Keratinocyte (primary cell): Measurements from ENCODE around the gene HSPBP1. TPM values are rescaled to one million over a fixed set of nuclear protein-coding genes. Genes with fewer than 3 reads are reported as not detected.

Experiments
- DNase-seq: peaks from one replicate; pipeline ENCODE4 v3.0.0-alpha.2; 2011; ENCODE audit warnings: low read depth, missing footprints, low spot score
- FAIRE-seq: peaks from 2 replicates; lab custom pipeline; 2011; peaks lifted over from hg19 to GRCh38; lab: Jason Lieb, UNC
- H2AFZ ChIP-seq: 2 replicates; pipeline ENCODE4 v1.6.0; 2012; ENCODE audit warnings: low read length, control low read depth, inconsistent platforms; ENCODE audit not compliant: control insufficient read depth
- H3K27ac ChIP-seq: 2 replicates; pipeline ENCODE4 v1.5.1; 2011; ENCODE audit warnings: low read length; ENCODE audit not compliant: control insufficient read depth, insufficient read depth
- H3K27me3 ChIP-seq: 3 replicates; pipeline ENCODE4 v1.6.0; 2011; ENCODE audit warnings: low read length; ENCODE audit not compliant: control insufficient read depth, insufficient read depth; ENCODE audit errors: extremely low read depth
- H3K36me3 ChIP-seq, 2 experiments: 2 replicates in 1 of 2; 3 replicates in 1 of 2; pipeline ENCODE4 v1.5.1; 2011; ENCODE audit warnings: low read length in 2 of 2, mild to moderate bottlenecking in 1 of 2; ENCODE audit not compliant: control insufficient read depth in 2 of 2, insufficient read depth in 2 of 2; ENCODE audit errors: extremely low read depth in 1 of 2
- H3K4me1 ChIP-seq: 3 replicates; pipeline ENCODE4 v1.5.1; 2011; ENCODE audit warnings: low read length; ENCODE audit not compliant: control insufficient read depth, insufficient read depth; ENCODE audit errors: extremely low read depth
- H3K4me2 ChIP-seq: 3 replicates; pipeline ENCODE4 v1.6.0; 2011; ENCODE audit warnings: low read depth, low read length; ENCODE audit not compliant: control insufficient read depth, insufficient read depth; ENCODE audit errors: extremely low read depth
- H3K4me3 ChIP-seq, 3 experiments: fragments of 200-600 bp in 1 of 3; sonication (generic) in 1 of 3; 2 replicates in 2 of 3; 3 replicates in 1 of 3; pipeline ENCODE4 v1.5.1; 2011 to 2016; ENCODE audit warnings: low read length in 3 of 3, mild to moderate bottlenecking in 3 of 3, control low read depth in 2 of 3, inconsistent platforms in 1 of 3, low read depth in 1 of 3, mixed read lengths in 1 of 3, mixed run types in 1 of 3, moderate library complexity in 1 of 3; ENCODE audit not compliant: control insufficient read depth in 2 of 3, insufficient read depth in 2 of 3; ENCODE audit errors: extremely low read depth in 1 of 3
- H3K79me2 ChIP-seq: 2 replicates; pipeline ENCODE4 v1.6.0; 2012; ENCODE audit warnings: low read length; ENCODE audit not compliant: control insufficient read depth, insufficient read depth
- H3K9ac ChIP-seq: 3 replicates; pipeline ENCODE4 v1.6.0; 2011; ENCODE audit warnings: low read length; ENCODE audit not compliant: control insufficient read depth, insufficient read depth; ENCODE audit errors: extremely low read depth
- H3K9me1 ChIP-seq: 3 replicates; pipeline ENCODE4 v1.6.0; 2011; ENCODE audit warnings: low read length; ENCODE audit not compliant: control insufficient read depth, insufficient read depth; ENCODE audit errors: extremely low read depth
- H3K9me3 ChIP-seq: 2 replicates; pipeline ENCODE4 v1.5.1; 2012; ENCODE audit warnings: low read depth, low read length; ENCODE audit not compliant: control insufficient read depth
- H4K20me1 ChIP-seq: 3 replicates; pipeline ENCODE4 v1.6.0; 2011; ENCODE audit warnings: low read length; ENCODE audit not compliant: control insufficient read depth, insufficient read depth; ENCODE audit errors: extremely low read depth
- EZH2 ChIP-seq: IDR thresholded peaks from one replicate; pipeline ENCODE4 v1.6.1; 2012; ENCODE audit warnings: inconsistent platforms, mild to moderate bottlenecking, low read length, moderate library complexity
- dilution Hi-C: fragments of 300-500 bp; cut with MboI; formaldehyde crosslinking; loops from one replicate; pipeline ENCODE4 v1.7.0; 2020; ENCODE audit warnings: low sequenced_read_pairs; ENCODE audit not compliant: extremely low pct_ligation_motif_present
- polyA plus RNA-seq, 5 experiments: library from polyadenylated mRNA; depleted of rRNA in 3 of 5; stranded (reverse) in 3 of 5; stranded (forward) in 1 of 5; unstranded in 1 of 5; fragments of >200 nt; gene quantifications; 1 replicate in 1 of 5; 2 replicates in 3 of 5; 3 replicates in 1 of 5; pipeline versions ENCODE4 v1.2.1 to v1.2.3, GENCODE V29; 2011 to 2012; ENCODE audit warnings: missing spikeins in 2 of 5, low read depth in 1 of 5, low replicate concordance in 1 of 5
- TF ChIP-seq, protein P1 (sequence below), 3 experiments: IDR thresholded peaks in 1 of 3; conservative IDR thresholded peaks in 1 of 3; optimal IDR thresholded peaks in 1 of 3; 2 replicates in 2 of 3; 3 replicates in 1 of 3; pipeline versions ENCODE3 to v1.5.1; 2011; ENCODE audit warnings: low read length in 3 of 3, mild to moderate bottlenecking in 3 of 3, moderate library complexity in 2 of 3, control low read depth in 1 of 3, inconsistent platforms in 1 of 3; ENCODE audit not compliant: insufficient read depth in 2 of 3; ENCODE audit errors: extremely low read depth in 1 of 3

The HSPBP1 gene
- polyA plus RNA-seq, 1 donor (not counting 4 experiments of a cell fraction or from before 2014, with no cell fraction given) = 20.2 TPM

- Histone ChIP-seq H3K4me2 (no peak overlapping the region), H3K9me1 (no peaks in the 10 kb centered on the region), H3K9me3 (no peaks in the 10 kb centered on the region), H3K36me3 (peaks cover 57 to 58% of the 10 kb centered on the region in 2 experiments), H2AFZ (no peak overlapping the region), H3K4me3 (no peak overlapping the region), H4K20me1 (peaks cover 2% of the 10 kb centered on the region), H3K9ac (no peak overlapping the region), H3K79me2 (peaks cover 8% of the 10 kb centered on the region), H3K4me1 (no peaks in the 10 kb centered on the region), H3K27me3 (no peaks in the 10 kb centered on the region), H3K27ac (no peak overlapping the region)
- DNase-seq = no peak
- dilution Hi-C loops = no loop called here
- TF ChIP-seq, protein P1, sequence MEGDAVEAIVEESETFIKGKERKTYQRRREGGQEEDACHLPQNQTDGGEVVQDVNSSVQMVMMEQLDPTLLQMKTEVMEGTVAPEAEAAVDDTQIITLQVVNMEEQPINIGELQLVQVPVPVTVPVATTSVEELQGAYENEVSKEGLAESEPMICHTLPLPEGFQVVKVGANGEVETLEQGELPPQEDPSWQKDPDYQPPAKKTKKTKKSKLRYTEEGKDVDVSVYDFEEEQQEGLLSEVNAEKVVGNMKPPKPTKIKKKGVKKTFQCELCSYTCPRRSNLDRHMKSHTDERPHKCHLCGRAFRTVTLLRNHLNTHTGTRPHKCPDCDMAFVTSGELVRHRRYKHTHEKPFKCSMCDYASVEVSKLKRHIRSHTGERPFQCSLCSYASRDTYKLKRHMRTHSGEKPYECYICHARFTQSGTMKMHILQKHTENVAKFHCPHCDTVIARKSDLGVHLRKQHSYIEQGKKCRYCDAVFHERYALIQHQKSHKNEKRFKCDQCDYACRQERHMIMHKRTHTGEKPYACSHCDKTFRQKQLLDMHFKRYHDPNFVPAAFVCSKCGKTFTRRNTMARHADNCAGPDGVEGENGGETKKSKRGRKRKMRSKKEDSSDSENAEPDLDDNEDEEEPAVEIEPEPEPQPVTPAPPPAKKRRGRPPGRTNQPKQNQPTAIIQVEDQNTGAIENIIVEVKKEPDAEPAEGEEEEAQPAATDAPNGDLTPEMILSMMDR (optimal IDR thresholded peaks at IDR 0.05 in 1 of 3, IDR thresholded peaks at IDR 0.05 in 1 of 3, conservative IDR thresholded peaks at IDR 0.05 in 1 of 3; ENCODE audit: extremely low read depth in 1 of 3, insufficient read depth in 2 of 3, low read length in 3 of 3) = no peak
- TF ChIP-seq EZH2 = no peak
- no peak for FAIRE-seq
These were observed 39.2 kb downstream of the HSPBP1 start for GRCh38 chr19:55240713-55241020.

GRCh38 chr19:55239004-55239403, 40.9 kb downstream of the HSPBP1 start:
- FAIRE-seq = no peak
- TF ChIP-seq, protein P1 (optimal IDR thresholded peaks at IDR 0.05 in 1 of 3, IDR thresholded peaks at IDR 0.05 in 1 of 3, conservative IDR thresholded peaks at IDR 0.05 in 1 of 3; ENCODE audit: extremely low read depth in 1 of 3, insufficient read depth in 2 of 3, low read length in 3 of 3) = no peak
- no peak for TF ChIP-seq EZH2

More at GRCh38 chr19:55239004-55239403, 40.9 kb downstream of the HSPBP1 start:
- no peak for DNase-seq
- dilution Hi-C loops = no loop called here
- Histone ChIP-seq H3K27me3 (no peaks in the 10 kb centered on the region), H3K79me2 (peaks cover under 1% of the 10 kb centered on the region), H3K4me3 (no peak overlapping the region), H3K9me1 (no peaks in the 10 kb centered on the region), H3K4me1 (no peaks in the 10 kb centered on the region), H3K9me3 (no peaks in the 10 kb centered on the region), H3K27ac (no peak overlapping the region), H3K4me2 (no peak overlapping the region), H3K36me3 (peaks cover 51 to 54% of the 10 kb centered on the region in 2 experiments), H3K9ac (no peak overlapping the region), H2AFZ (no peak overlapping the region), H4K20me1 (peaks cover 2% of the 10 kb centered on the region)
